Effector memory CD4-positive, alpha-beta T cell (primary cell): ENCODE results near the gene ABCB1.

Experiments used
- DNase-seq, 3 donors: peaks; one replicate each; pipeline ENCODE4 v3.0.0-alpha.2; 2020
- H3K27ac ChIP-seq: 2 replicates; pipeline ENCODE4 v1.7.0; 2013; ENCODE audit warnings: mild to moderate bottlenecking, low read length, moderate library complexity; ENCODE audit not compliant: insufficient read depth, poor library complexity, severe bottlenecking
- H3K27me3 ChIP-seq: replicated peaks from 2 replicates; pipeline ENCODE4 v1.7.0; 2013; ENCODE audit warnings: mild to moderate bottlenecking, low read length; ENCODE audit not compliant: insufficient read depth, control insufficient read depth, poor library complexity, severe bottlenecking
- H3K36me3 ChIP-seq: 2 replicates; pipeline ENCODE4 v1.7.0; 2013; ENCODE audit warnings: mild to moderate bottlenecking, low read length, moderate library complexity; ENCODE audit not compliant: control insufficient read depth, insufficient read depth
- H3K4me1 ChIP-seq: 2 replicates; pipeline ENCODE4 v1.7.0; 2013; ENCODE audit warnings: low read length, mild to moderate bottlenecking; ENCODE audit not compliant: control insufficient read depth, insufficient read depth, poor library complexity, severe bottlenecking
- H3K4me3 ChIP-seq: 2 replicates; pipeline ENCODE4 v1.7.0; 2013; ENCODE audit warnings: low read length, low read depth, mild to moderate bottlenecking; ENCODE audit not compliant: insufficient read depth, poor library complexity, severe bottlenecking
- H3K9me3 ChIP-seq: 2 replicates; pipeline ENCODE4 v1.7.0; 2013; ENCODE audit warnings: mild to moderate bottlenecking, low read length, moderate library complexity; ENCODE audit not compliant: control insufficient read depth

Gene ABCB1

DNA sequence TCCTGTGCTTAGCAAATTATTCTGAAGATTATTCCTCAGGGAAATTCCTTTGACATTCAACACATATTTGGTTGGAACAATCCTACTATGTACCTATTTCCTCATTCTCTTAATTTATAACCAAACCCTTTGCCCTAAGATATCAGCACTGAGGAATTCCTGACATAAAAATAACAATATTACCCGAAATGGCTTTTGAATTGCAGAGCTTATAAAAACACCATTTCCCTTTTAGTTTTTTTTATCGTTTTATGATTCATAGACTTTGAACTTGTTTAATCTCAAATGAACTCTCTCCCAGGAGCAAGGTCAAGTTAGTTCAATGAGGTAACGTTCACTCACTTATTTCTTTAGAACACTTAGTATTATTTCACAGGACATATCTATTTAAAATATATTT is 7.7 kb upstream of the ABCB1 start:
- no peaks in the 10 kb centered on the region for H3K9me3 ChIP-seq
- no peak overlapping the region for H3K4me3 ChIP-seq
- peaks cover 11% of the 10 kb centered on the region for H3K27me3 ChIP-seq
- no peak overlapping the region for H3K27ac ChIP-seq
- DNase-seq = no peak
- H3K4me1 ChIP-seq = no peaks in the 10 kb centered on the region
- no peaks in the 10 kb centered on the region for H3K36me3 ChIP-seq

- no peak overlapping the region for H3K27ac ChIP-seq
- no peak for DNase-seq
- H3K4me1 ChIP-seq = no peaks in the 10 kb centered on the region
- H3K4me3 ChIP-seq = no peak overlapping the region
- no peaks in the 10 kb centered on the region for H3K36me3 ChIP-seq
- H3K9me3 ChIP-seq = no peaks in the 10 kb centered on the region
- peaks cover 11% of the 10 kb centered on the region for H3K27me3 ChIP-seq
Observed at GRCh38 chr7:87604264-87604663, 3.6 kb upstream of the ABCB1 start.

DNA sequence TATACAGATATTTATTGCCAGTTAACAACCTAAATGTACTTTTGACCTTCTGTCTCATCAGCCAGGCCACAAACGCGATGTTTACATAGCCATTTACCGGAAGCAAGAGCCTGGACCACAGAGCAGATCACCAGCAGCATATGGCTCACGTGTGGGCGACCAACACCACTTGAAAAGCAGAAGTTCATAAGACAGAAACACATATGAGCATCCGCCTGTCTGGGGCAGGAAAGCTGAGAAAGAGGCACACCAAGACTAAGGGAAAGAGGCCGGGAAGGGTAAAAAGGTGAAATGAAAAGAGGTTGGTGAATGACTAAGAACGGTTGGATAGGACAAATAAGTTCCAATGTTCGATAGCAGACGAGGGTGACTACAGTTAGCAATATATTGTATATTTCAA is 1.3 kb downstream of the ABCB1 start:
- peak in 2 of 3 donors; percentile 8 to 30 for DNase-seq
- Histone ChIP-seq H3K36me3 (no peaks in the 10 kb centered on the region), H3K9me3 (no peaks in the 10 kb centered on the region), H3K27ac (no peak overlapping the region), H3K27me3 (peaks cover 6% of the 10 kb centered on the region), H3K4me3 (peak overlapping the region; percentile 16), H3K4me1 (no peaks in the 10 kb centered on the region)

DNA sequence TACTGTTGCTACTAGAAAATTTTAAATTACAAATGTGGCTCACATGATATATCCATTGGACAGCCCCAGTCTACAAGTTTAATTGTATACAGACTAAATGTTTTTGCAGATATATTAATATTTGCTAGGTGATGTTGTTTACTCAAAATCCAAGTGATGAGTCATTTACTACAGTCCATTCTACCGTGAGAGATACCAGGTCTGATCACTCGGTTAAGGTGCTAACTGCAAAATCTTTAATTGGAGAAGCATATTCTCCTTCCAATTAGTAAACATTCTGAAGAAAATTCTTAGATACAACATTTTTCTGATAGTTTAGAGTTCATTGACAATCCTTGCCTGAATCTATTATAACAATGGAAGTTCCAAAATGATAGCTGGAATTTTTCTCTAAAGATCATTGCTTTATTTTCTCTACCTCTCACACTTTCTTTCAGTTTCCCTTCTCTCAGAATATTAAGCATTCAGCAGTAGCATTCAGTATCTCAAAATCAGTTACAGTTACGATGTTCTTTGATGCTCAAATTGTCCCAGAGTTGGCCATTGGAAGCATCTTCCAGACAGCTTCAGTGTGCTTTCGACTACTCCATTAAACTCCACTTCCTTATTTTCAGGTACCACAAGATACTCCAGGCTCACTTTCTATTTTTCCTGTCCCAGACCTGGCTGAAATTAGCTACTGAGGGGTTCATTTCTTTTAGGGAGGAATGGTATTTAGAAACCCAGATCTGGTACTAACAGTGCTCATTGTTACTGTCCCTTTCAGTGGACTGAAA is 2.3 kb downstream of the ABCB1 start:
- DNase-seq = no peak
- H3K4me3 ChIP-seq = no peak overlapping the region
- no peaks in the 10 kb centered on the region for H3K9me3 ChIP-seq
- H3K36me3 ChIP-seq = no peaks in the 10 kb centered on the region
- H3K4me1 ChIP-seq = no peaks in the 10 kb centered on the region
- no peaks in the 10 kb centered on the region for H3K27me3 ChIP-seq
- no peak overlapping the region for H3K27ac ChIP-seq

DNA sequence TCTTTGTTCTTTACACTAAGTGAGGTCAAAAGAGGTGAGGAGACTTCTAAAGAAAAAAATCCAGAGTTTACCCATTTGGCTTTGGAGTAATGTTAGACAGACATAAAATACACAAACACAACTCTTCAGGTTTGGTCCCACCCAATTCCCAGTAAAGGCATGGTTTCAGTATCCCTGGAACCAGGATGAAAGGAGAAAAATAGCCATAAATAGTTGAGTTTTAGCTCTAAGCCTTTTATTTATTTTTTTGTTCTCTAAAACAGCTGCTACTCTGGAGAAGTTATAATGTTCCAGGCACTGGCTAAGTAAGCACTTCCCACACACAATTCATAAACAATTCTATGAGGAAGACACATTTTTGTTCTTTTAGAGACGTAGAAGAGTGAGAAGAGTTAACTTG is 4.0 kb downstream of the ABCB1 start:
- H3K36me3 ChIP-seq = no peaks in the 10 kb centered on the region
- H3K9me3 ChIP-seq = no peaks in the 10 kb centered on the region
- no peak overlapping the region for H3K4me3 ChIP-seq
- H3K4me1 ChIP-seq = no peaks in the 10 kb centered on the region
- no peak for DNase-seq
- no peak overlapping the region for H3K27ac ChIP-seq
- no peaks in the 10 kb centered on the region for H3K27me3 ChIP-seq

- Histone ChIP-seq H3K27ac (no peak overlapping the region), H3K4me1 (peaks cover under 1% of the 10 kb centered on the region), H3K27me3 (no peaks in the 10 kb centered on the region), H3K4me3 (no peak overlapping the region), H3K9me3 (no peaks in the 10 kb centered on the region), H3K36me3 (no peaks in the 10 kb centered on the region)
- no peak for DNase-seq
Observed at GRCh38 chr7:87596136-87596535, 4.5 kb downstream of the ABCB1 start.

DNA sequence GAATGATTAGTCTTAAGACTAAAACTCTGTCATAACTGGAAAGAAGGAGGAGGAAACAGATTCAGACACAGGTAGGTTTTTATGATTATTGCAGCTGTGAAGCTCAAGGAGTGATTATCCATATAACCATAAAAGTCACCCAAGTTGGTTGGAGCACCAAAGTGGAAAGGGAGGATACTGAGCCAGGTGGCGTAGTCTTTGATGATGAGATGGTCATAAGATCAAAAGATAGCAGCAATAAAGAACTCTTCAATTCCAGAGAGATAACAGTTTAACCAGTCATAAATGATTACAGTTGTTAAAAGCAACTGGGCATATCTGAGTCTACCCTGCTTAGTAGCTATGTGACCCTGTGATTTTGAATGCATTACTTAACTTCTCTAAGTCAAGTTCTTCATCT is 8.4 kb downstream of the ABCB1 start:
- Histone ChIP-seq H3K4me3 (no peak overlapping the region), H3K36me3 (no peaks in the 10 kb centered on the region), H3K27me3 (no peaks in the 10 kb centered on the region), H3K4me1 (peaks cover 4% of the 10 kb centered on the region), H3K9me3 (no peaks in the 10 kb centered on the region), H3K27ac (no peak overlapping the region)
- no peak for DNase-seq

GRCh38 chr7:87591211-87591610 is 9.5 kb downstream of the ABCB1 start:
- no peak for DNase-seq
- no peak overlapping the region for H3K4me3 ChIP-seq
- no peak overlapping the region for H3K27ac ChIP-seq
- peaks cover 4% of the 10 kb centered on the region for H3K4me1 ChIP-seq
- H3K27me3 ChIP-seq = no peaks in the 10 kb centered on the region
- no peaks in the 10 kb centered on the region for H3K9me3 ChIP-seq
- no peaks in the 10 kb centered on the region for H3K36me3 ChIP-seq

DNA sequence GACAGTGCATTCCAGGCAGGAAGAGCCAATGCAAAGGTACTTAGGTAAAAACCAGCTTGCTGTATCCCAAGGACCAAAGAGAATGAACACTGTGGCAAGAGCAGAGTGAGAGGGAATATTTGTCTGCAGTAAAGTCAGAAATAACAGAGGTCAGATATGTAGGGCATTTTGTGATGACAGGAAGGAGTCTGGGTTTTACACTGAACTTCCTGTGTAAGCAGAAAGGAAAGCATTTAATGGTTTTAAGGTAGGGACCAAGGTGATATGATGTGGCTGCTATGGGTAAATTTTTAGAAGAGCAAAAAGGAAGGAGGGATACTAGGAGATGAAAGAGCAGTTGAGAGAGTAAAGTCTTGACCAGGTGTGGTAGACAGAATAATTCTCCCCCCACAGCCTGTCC is 10.1 kb downstream of the ABCB1 start:
- Histone ChIP-seq H3K27me3 (no peaks in the 10 kb centered on the region), H3K4me1 (peaks cover 4% of the 10 kb centered on the region), H3K36me3 (no peaks in the 10 kb centered on the region), H3K27ac (no peak overlapping the region), H3K9me3 (no peaks in the 10 kb centered on the region), H3K4me3 (no peak overlapping the region)
- no peak for DNase-seq

- no peak overlapping the region for H3K27ac ChIP-seq
- no peak overlapping the region for H3K4me3 ChIP-seq
- no peaks in the 10 kb centered on the region for H3K36me3 ChIP-seq
- DNase-seq = no peak
- H3K27me3 ChIP-seq = no peaks in the 10 kb centered on the region
- H3K4me1 ChIP-seq = peaks cover 4% of the 10 kb centered on the region
- no peaks in the 10 kb centered on the region for H3K9me3 ChIP-seq
Observed at GRCh38 chr7:87589631-87590030, 11.1 kb downstream of the ABCB1 start.
